Stimulated activated CD8-positive, alpha-beta memory T cell treated with anti-CD3 and anti-CD28 coated beads, Interleukin-2, amount 100 ng/mL, for 1 hour (primary cell): ENCODE results near the gene SPTLC3.

ENCODE experiments used
- DNase-seq, 2 donors: peaks; one replicate each; pipeline ENCODE4 v3.0.0-alpha.2; 2020; ENCODE audit warnings: low read depth in 2 of 2

The SPTLC3 gene

DNA sequence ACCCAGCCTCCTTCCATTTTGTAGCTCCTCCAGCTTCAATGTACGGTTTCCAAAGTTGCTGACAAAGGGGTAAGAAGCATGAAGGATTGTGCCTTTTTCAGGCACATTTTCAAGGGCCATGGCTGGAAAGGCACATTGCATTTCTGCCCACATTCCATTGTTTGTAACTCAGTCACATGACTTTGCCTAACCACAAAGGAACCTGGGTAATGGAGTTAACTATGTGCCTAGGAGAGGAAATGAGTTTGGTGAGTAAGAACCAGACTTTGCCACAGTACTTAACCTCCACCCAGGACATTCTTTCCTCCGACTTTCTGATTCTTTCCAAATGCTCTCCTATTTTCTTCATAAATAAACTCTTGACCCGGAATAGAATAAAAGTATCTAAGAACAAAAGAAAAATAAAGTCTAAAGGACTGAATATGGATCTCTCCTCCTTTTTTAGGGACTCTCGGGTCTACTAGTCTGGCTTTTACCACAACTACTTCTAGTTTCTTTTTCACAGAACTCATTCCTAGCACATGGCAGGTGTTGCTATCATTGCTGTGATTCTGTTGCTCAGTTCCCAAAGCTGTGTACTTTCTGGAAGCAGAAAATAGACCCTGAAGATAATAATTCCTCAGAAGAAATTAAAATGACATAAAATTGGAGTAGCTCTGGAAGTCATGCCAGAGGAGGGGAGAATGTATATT lies 130.8 kb downstream of the SPTLC3 start:
- DNase-seq: no peak

GRCh38 chr20:13140201-13140600 lies 131.4 kb downstream of the SPTLC3 start:
- no peak for DNase-seq

DNA sequence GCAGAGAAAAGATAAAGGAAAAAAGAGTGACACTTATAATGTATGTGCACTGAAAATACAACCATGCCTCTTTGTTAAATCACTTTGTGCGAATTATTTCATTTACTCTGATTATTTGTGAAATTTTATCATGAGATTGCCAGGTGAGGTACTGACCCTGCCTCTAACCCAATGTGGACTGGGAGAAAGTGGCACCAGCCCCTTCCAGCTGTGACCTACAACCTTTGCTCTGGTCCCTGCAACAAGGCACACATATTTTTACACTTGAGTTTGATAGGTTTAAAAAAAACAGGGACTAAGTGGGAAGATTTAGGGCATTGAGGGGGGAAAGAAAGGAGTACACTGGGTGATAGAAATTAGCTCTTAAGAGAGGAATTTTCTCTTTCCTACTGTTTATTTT lies 132.0 kb downstream of the SPTLC3 start:
- DNase-seq: no peak

DNA sequence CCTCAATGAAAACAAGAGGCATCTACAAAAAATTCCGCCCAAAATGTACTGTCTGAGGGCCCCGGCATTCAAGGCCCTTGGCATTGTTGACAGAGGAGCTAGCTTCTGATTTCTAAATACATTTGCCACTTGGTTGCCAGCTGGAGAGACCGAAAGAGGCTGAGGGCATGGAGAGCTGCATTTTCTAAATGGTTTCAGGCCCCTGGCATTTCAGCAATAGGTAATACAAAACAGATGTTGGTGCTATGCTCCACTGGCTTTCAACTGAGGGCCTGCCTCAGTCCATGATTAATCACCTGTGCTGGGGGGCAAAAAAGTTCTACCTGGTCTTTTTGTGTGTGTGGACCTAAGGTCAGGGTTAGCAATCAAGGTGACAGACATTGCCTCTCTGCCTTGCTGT lies 132.8 kb downstream of the SPTLC3 start:
- DNase-seq: no peak

- DNase-seq: no peak
Measured at GRCh38 chr20:13142143-13142542, 133.4 kb downstream of the SPTLC3 start.

DNA sequence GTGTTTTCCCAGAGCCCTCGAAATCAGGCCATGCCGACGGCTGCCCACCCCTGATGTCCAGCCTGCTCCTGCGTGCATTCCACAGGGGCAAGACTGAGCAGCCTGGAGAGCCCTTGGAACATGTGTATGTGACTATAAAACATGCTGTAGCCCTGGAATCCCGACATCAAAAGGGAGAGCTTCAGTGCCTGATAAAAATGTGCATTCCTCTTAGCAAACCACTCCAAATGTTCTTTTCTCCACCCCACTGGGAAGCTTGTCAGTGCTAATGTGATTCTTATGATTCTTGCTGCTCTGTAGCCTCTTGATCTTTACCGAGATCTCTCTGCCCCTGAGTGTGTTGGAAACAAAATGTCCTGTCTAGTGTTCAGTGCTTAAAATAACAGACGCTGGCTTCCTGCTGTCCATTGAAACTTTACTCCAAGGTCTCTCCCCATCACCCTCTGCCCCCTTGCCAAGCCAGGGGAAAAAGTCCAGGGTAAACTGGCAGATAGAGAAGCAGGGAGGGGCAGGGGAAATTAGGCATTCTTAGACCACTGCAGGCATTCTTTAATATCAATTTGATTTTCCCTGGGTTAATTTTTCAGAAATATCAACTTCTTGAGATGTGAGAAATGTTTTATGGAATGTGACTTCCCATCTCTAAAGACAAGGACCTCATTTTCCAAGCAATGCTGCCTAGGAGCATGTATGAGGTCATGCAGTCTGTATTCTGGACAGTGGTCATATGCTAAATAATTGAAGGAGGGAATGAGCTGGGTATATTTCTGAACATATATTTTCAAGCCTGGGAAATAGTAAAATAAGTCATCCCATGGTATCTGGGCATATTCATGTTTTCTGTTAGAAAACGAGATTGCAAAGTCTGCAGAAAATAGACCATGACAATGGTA lies 138.5 kb downstream of the SPTLC3 start:
- DNase-seq: no peak

- DNase-seq: no peak
Measured at GRCh38 chr20:13147971-13148370, 139.2 kb downstream of the SPTLC3 start.

DNA sequence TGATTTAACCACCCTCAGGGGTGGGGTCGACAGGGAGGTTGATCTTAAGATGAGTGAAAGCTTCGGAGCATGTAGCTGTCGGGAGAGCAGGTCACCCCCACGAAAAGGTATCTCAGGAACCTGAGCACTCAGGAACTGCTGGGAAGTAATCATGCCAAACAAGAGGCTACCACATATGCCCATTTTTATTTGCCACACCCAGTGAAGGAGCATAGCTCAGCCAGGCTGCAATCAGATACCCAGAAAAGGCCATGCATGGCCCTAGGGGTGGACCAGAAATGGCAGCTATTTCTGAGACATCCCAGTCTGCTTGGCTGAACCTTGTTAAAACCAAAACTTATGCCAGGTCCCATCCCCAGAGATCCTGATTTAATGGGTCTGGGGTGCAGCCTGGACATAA lies 139.6 kb downstream of the SPTLC3 start:
- no peak for DNase-seq

DNA sequence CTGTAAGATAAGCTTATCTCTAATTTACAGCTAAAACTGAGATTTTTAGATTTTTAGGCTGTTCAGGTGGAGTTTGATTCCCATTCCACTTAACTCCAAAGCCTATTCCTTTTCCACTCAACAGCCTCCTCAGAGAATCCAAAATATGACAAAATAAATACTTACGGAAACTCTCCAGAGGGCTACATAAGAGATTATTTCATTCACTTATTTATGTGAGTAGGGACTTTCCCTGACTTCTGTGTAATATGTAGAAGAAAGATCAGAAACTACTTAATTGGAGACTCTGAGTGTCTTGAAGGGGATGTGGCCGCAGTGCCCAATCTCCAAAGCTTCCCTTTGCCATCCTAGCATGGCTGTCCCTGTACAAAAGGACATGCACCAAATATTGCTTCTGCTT lies 140.2 kb downstream of the SPTLC3 start:
- no peak for DNase-seq

DNA sequence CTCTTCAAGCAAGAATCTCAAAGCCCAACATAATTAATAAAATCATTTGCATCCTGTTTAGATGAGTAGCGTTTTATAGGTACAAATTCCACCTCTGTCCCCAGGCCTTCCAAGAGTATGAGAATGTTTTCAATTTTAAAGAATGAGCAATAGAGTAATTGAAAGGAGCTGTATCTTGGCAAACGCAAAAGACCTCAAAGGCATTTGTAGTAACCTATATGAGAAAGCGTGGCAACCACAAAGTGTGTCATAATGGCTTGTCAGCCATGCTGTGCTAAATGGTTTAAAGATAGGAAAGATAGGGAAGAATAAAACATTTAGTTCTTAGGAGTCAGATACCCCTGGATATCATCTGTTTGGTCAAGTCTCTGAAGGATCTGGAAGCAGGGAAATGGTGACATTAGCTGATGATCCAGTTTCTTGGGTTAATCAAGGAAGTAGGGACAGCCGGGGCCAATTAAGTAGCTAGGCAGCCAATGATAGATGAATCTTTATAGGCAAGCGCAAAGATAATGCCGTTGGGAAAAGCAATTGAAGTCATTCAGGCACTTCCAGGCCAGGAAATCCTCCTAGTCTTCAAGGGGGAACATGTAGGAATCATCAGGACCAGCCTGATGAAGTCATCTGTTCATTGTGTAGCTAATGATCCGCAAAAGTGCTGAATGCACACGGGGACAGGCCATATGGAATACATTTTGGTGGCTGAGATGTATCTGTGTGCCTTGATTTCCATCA lies 140.8 kb downstream of the SPTLC3 start:
- DNase-seq: no peak

GRCh38 chr20:13158369-13158768 lies 149.6 kb downstream of the SPTLC3 start:
- DNase-seq: no peak

- DNase-seq: no peak
Measured at GRCh38 chr20:13159889-13160288, 151.1 kb downstream of the SPTLC3 start.

DNA sequence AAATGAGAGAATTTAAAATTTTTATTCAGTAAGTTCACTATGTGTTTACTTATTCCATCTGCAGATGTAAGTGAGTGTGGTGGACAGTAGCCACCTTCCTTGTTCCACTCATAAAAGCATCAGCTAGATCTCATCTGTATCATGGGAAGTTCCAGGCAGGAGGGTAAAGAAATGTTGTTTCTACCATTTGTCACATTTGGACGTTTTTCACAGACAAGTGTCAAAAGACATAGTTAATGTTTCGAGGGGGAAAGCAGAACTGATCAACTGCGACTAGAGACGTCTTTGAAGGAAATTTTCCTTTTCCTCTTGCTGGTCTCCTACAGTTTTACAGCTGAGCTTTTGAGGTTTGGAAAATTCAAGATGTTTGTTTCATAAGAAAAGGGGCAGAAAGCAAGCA lies 156.4 kb downstream of the SPTLC3 start:
- DNase-seq: no peak

GRCh38 chr20:13166011-13166410 lies 157.2 kb downstream of the SPTLC3 start:
- no peak for DNase-seq

- DNase-seq: no peak
Measured at GRCh38 chr20:13166437-13166836, 157.7 kb downstream of the SPTLC3 start.

- DNase-seq: no peak
Measured at GRCh38 chr20:13169086-13169485, 160.3 kb downstream of the SPTLC3 start.

GRCh38 chr20:13170771-13171170 lies 162.0 kb downstream of the SPTLC3 start:
- no peak for DNase-seq

DNA sequence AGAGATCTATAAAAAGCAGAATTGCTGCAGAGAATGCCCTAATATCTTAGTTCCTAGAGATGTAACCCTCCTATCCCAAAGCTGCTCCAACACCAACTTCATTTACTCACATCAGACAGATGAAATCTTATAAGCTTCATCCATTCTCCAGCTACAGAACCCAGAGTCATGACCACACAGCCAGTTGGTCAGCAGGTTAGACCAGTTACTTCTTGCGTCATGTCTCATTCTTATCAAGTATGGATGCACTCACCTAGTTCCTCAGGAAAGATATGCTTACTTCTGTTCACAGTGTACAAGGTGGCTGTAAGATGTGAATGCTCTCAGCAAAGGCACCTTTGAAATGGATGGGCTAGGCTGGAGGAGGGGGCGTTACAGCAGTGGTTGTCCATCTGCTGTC lies 164.4 kb downstream of the SPTLC3 start:
- DNase-seq: no peak

- DNase-seq: no peak
Measured at GRCh38 chr20:13174402-13174801, 165.6 kb downstream of the SPTLC3 start.

GRCh38 chr20:13180986-13181889 lies 172.5 kb downstream of the SPTLC3 start:
- DNase-seq: no peak

DNA sequence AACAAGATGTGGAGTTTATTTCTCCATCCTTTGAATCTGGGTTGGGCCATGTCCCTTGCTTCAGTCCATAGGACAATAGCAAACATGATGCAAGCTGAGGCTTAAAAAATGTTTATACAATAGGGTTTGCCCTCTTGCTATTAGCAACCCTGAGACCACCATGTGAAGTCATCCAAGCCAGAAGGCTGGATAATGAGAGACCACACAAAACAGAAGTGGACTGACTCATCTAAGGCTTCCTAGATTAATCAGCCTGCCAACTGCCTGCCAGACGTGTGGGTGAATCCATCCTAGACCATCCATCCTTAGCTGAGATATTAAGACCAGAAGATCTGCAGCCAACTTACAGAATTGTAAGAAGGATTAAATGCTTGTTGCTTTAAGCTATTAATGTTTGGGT lies 174.2 kb downstream of the SPTLC3 start:
- DNase-seq: no peak
